Mesodermal cell (in vitro differentiated cells): ENCODE data around the gene MAPK8.
"Not testable (repeated sequence)": the region's sequence is repeated elsewhere in the genome, so short reads cannot be mapped to it uniquely, and the experiment has no call there.

ENCODE experiments used
- H3K27ac ChIP-seq: 2 replicates; pipeline ENCODE4 v1.7.0; 2013; ENCODE audit warnings: mild to moderate bottlenecking, low read depth, low read length, moderate library complexity; ENCODE audit not compliant: severe bottlenecking
- H3K36me3 ChIP-seq: 2 replicates; pipeline ENCODE4 v1.7.1; 2013; ENCODE audit warnings: mild to moderate bottlenecking, low read length, moderate library complexity; ENCODE audit not compliant: control insufficient read depth, insufficient read depth
- H3K4me1 ChIP-seq: one replicate; pipeline ENCODE4 v1.7.1; 2013; ENCODE audit warnings: mild to moderate bottlenecking, low read length; ENCODE audit not compliant: insufficient read depth, control insufficient read depth, poor library complexity, severe bottlenecking
- H3K4me3 ChIP-seq: 2 replicates; pipeline ENCODE4 v1.7.0; 2013; ENCODE audit warnings: low read length, control low read depth, mild to moderate bottlenecking; ENCODE audit not compliant: insufficient read depth, poor library complexity, severe bottlenecking; ENCODE audit errors: extremely low read depth
- H3K9me3 ChIP-seq: 2 replicates; pipeline ENCODE4 v1.7.1; 2013; ENCODE audit warnings: mild to moderate bottlenecking, low read length, moderate library complexity; ENCODE audit not compliant: control insufficient read depth
- WGBS, 2 experiments: methylation state at CpG; one replicate each; pipeline ENCODE4 v1.1.5; 2013; ENCODE audit warnings: missing lambda C conversion rate in 2 of 2; ENCODE audit not compliant: insufficient coverage in 2 of 2; 5-methylcytosine and 5-hydroxymethylcytosine counted together

Gene MAPK8

GRCh38 chr10:48281697-48282096, 24.8 kb upstream of the MAPK8 start:
- H3K9me3 ChIP-seq, H3K27ac ChIP-seq, H3K36me3 ChIP-seq, H3K4me1 ChIP-seq, H3K4me3 ChIP-seq: not testable (repeated sequence)
- 57 to 92% methylated on average over 1 to 2 of the region's 4 CpGs for WGBS, 2 experiments

DNA sequence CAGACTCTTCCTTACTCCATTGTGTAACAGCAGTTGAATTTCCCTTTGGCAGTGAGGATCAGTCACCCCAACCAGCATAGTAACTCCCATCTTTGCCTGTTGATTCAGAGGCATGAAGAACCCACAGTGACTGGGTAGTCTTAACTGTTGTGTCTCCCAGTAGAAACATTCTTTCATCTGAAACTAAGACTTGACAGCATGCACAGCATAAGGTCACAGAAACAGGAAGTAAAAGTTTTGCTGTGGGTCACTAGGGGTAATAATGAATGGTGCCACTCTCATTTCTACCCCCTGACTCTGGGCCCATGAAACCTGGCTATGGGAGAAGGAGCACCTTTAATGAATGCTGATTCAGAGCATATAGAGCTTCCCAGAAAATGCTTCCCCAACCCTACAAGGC, 23.6 kb upstream of the MAPK8 start:
- Histone ChIP-seq H3K9me3 (peaks cover 7% of the 10 kb centered on the region), H3K27ac (no peak overlapping the region), H3K36me3 (no peaks in the 10 kb centered on the region), H3K4me1 (no peaks in the 10 kb centered on the region), H3K4me3 (no peak overlapping the region)

DNA sequence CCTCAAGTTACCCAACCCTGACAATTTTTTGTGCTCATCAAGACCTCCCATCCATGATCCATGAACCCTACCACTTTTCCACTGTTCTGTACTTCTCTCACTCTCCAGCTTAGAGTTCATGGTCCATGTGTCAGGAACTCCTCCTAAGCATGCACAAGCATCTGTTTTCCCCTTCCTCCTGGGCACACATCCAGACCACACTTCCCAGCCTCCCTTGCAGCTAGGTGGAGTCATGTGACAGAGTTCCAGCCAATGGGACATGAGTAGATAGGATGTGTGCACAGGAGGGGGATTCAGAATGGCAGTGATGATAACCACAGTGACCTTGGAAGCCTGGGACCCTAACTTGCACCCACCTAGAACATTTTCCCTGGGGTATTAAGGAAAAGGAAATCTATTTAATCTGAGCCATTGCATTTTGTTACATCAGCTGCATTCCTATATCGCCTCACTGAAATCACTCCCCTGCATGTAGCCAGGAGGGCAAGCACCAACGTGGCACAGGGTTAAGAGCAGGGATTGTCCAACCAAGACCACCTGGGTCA, 22.4 kb upstream of the MAPK8 start:
- Histone ChIP-seq H3K36me3 (no peaks in the 10 kb centered on the region), H3K9me3 (peaks cover 7% of the 10 kb centered on the region), H3K4me1 (no peaks in the 10 kb centered on the region), H3K27ac (no peak overlapping the region), H3K4me3 (no peak overlapping the region)
- WGBS, 2 experiments = 88% methylated on average over 2 of the region's 2 CpGs

DNA sequence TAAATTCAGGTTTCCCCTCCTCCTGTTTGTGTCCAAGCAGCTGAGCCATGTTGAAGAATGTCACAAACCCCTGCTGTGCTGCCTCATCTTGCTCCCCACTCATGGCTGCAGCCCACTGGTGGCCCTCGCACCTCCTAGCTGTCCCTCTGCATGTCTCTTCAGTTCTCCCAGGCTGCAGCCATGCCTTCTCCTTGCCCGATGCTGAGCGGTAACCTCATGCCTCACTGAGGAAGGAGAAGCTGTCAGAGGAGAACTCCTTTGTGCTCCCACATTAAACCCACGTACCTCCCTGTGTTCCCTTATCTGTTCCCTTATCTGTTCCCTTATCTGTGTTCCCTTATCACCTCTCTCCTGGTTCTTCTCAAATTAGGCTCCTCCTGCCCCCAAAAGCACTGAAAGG, 21.7 kb upstream of the MAPK8 start:
- Histone ChIP-seq H3K36me3 (no peaks in the 10 kb centered on the region), H3K9me3 (peaks cover 7% of the 10 kb centered on the region), H3K27ac (no peak overlapping the region), H3K4me3 (no peak overlapping the region), H3K4me1 (no peaks in the 10 kb centered on the region)
- WGBS, 2 experiments = 43 to 56% methylated on average over 4 of the region's 4 CpGs

GRCh38 chr10:48285710-48286109, 20.8 kb upstream of the MAPK8 start:
- Histone ChIP-seq H3K27ac (no peak overlapping the region), H3K9me3 (peaks cover 7% of the 10 kb centered on the region), H3K4me1 (no peaks in the 10 kb centered on the region), H3K4me3 (no peak overlapping the region), H3K36me3 (no peaks in the 10 kb centered on the region)
- 75 to 86% methylated on average over 4 to 5 of the region's 5 CpGs for WGBS, 2 experiments

DNA sequence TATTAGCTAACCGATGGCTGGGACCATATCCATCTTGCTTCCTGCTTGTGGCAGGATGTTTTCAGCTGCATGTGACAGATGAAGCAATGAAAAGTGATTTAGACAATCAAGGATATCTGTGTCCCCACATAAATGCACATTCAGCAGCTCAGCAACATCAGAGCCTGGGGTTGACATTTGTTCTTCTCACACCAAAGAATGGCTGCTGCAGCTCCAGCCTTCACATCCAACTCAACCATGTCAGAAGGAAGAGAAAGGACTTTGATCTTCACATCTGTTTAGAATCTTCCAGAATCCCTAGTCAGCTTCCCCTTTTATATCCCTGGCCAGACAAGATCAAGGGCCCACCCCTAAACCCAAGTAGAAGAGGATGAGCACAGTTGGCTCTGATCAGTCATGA, 20.1 kb upstream of the MAPK8 start:
- WGBS, 2 experiments = no CpG with 5 or more reads among the region's 1 CpG
- H3K27ac ChIP-seq = no peak overlapping the region
- H3K4me3 ChIP-seq = no peak overlapping the region
- H3K9me3 ChIP-seq = peaks cover 7% of the 10 kb centered on the region
- no peaks in the 10 kb centered on the region for H3K4me1 ChIP-seq
- no peaks in the 10 kb centered on the region for H3K36me3 ChIP-seq

GRCh38 chr10:48287417-48288391, 18.8 kb upstream of the MAPK8 start:
- Histone ChIP-seq H3K27ac (no peak overlapping the region), H3K9me3 (peaks cover 7% of the 10 kb centered on the region), H3K4me3 (no peak overlapping the region), H3K36me3 (no peaks in the 10 kb centered on the region), H3K4me1 (no peaks in the 10 kb centered on the region)
- WGBS, 2 experiments = 92 to 93% methylated on average over 11 of the region's 13 CpGs

- WGBS, 2 experiments = 92 to 100% methylated on average over 2 to 6 of the region's 7 CpGs
- Histone ChIP-seq H3K4me3 (no peak overlapping the region), H3K36me3 (no peaks in the 10 kb centered on the region), H3K4me1 (no peaks in the 10 kb centered on the region), H3K9me3 (peaks cover 7% of the 10 kb centered on the region), H3K27ac (no peak overlapping the region)
Observed at GRCh38 chr10:48288661-48289060, 17.8 kb upstream of the MAPK8 start.

- no peaks in the 10 kb centered on the region for H3K36me3 ChIP-seq
- WGBS, 2 experiments = 27 to 83% methylated on average over 1 to 5 of the region's 9 CpGs
Observed at GRCh38 chr10:48289501-48290238, 16.8 kb upstream of the MAPK8 start.

DNA sequence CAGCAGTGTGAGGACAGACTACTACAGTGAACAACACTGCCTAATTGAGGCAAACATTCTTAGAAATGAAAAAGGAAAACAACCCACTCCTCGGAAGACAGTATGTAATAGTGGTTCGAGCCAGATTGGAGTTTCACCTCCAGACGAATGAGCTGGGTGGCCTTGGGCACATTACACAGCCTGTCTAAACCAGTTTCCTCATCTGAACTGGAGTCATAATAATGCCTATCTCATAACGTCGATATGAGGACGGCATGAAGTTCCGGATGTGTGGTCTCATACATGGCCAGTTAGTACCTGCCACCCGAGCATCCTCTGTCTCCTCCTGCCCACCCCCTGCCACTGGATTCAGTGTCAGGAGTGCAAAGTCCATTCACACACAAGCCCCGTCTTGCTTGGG, 16.2 kb upstream of the MAPK8 start:
- 93 to 96% methylated on average over 9 of the region's 9 CpGs for WGBS, 2 experiments

More at GRCh38 chr10:48289501-48290238, 16.8 kb upstream of the MAPK8 start:
- Histone ChIP-seq H3K9me3 (no peaks in the 10 kb centered on the region), H3K27ac (no peak overlapping the region), H3K4me1 (no peaks in the 10 kb centered on the region), H3K4me3 (no peak overlapping the region)

More for the DNA sequence above, 16.2 kb upstream of the MAPK8 start:
- no peaks in the 10 kb centered on the region for H3K4me1 ChIP-seq
- no peak overlapping the region for H3K27ac ChIP-seq
- H3K9me3 ChIP-seq = no peaks in the 10 kb centered on the region
- no peak overlapping the region for H3K4me3 ChIP-seq
- H3K36me3 ChIP-seq = no peaks in the 10 kb centered on the region
